Activated CD8-positive, alpha-beta T cell treated with anti-CD3 and anti-CD28 coated beads for 36 hours (primary cell): ENCODE results near the gene SUPT20HL2. TPM values are rescaled to one million over a fixed set of nuclear protein-coding genes. Genes with fewer than 3 reads are reported as not detected.

ENCODE experiments used
- ATAC-seq: fragments of 200-7000 bp; cut with Tn5 transposase; one replicate; pipeline ENCODE4 v1.10.0; 2021; ENCODE audit warnings: mild to moderate bottlenecking, moderate library complexity
- CTCF ChIA-PET: fragments of 350-600 bp; sonication (Branson Sonifier 250); formaldehyde crosslinking; loops from one replicate; lab custom pipeline; 2021; ENCODE audit warnings: antibody characterized with exemption; lab: Charles Lee
- POLR2A ChIA-PET: fragments of 350-600 bp; sonication (Branson Sonifier 250); formaldehyde crosslinking; loops from one replicate; lab custom pipeline; 2021; ENCODE audit warnings: antibody characterized with exemption; lab: Charles Lee
- DNase-seq: peaks from one replicate; pipeline ENCODE4 v3.0.0-alpha.2; 2020
- H3K27ac Mint-ChIP-seq: one replicate; pipeline ENCODE4 v1.8.0; 2021; ENCODE audit warnings: mild to moderate bottlenecking, mixed read lengths
- H3K27me3 Mint-ChIP-seq: one replicate; pipeline ENCODE4 v1.8.0; 2021; ENCODE audit warnings: mixed read lengths
- H3K36me3 Mint-ChIP-seq: one replicate; pipeline ENCODE4 v1.8.0; 2021; ENCODE audit warnings: low read depth, mixed read lengths
- H3K4me1 Mint-ChIP-seq: one replicate; pipeline ENCODE4 v1.8.0; 2021; ENCODE audit warnings: low read depth, mixed read lengths
- H3K4me3 Mint-ChIP-seq: one replicate; pipeline ENCODE4 v1.8.0; 2021; ENCODE audit warnings: mild to moderate bottlenecking, moderate library complexity, mixed read lengths
- H3K9me3 Mint-ChIP-seq: one replicate; pipeline ENCODE4 v1.8.0; 2021; ENCODE audit warnings: mixed read lengths
- CTCF ChIP-seq: fragments of 200-600 bp; IDR thresholded peaks from one replicate; pipeline ENCODE4 v1.8.0; 2022; ENCODE audit warnings: antibody characterized with exemption, mild to moderate bottlenecking
- intact Hi-C: fragments of 100-400 bp; cut with micrococcal nuclease; formaldehyde crosslinking; loops from one replicate; pipeline ENCODE4 v1.10.0; 2022
- total RNA-seq, 2 experiments: library from RNA; stranded (reverse); gene quantifications; one replicate each; pipeline ENCODE4 v1.2.3, GENCODE V29; 2021

The SUPT20HL2 gene
- total RNA-seq, 2 experiments from 2014 or later, result not detected

- no peak overlapping the region for H3K4me3 Mint-ChIP-seq
- no peak for ATAC-seq
- H3K27me3 Mint-ChIP-seq, result peaks cover 2% of the 10 kb centered on the region
- H3K4me1 Mint-ChIP-seq, result peaks cover 3% of the 10 kb centered on the region
- H3K9me3 Mint-ChIP-seq, result no peaks in the 10 kb centered on the region
- H3K36me3 Mint-ChIP-seq, result no peaks in the 10 kb centered on the region
- no peak overlapping the region for H3K27ac Mint-ChIP-seq
- intact Hi-C loops, result no loop called here
- POLR2A ChIA-PET, result no interaction called here
- no peak for TF ChIP-seq CTCF
- DNase-seq, result no peak
- CTCF ChIA-PET, result no interaction called here
Observed at GRCh38 chrX:24268786-24269185, 45.1 kb downstream of the SUPT20HL2 start.

GRCh38 chrX:24266996-24267395, 46.9 kb downstream of the SUPT20HL2 start:
- ChIA-PET CTCF (no interaction called here), POLR2A (no interaction called here)
- intact Hi-C loops, result no loop called here
- peaks cover 2% of the 10 kb centered on the region for H3K27me3 Mint-ChIP-seq
- H3K9me3 Mint-ChIP-seq, result no peaks in the 10 kb centered on the region
- no peak for DNase-seq
- H3K27ac Mint-ChIP-seq, result no peak overlapping the region
- no peak for ATAC-seq
- TF ChIP-seq CTCF, result no peak
- peaks cover 6% of the 10 kb centered on the region for H3K4me1 Mint-ChIP-seq
- no peaks in the 10 kb centered on the region for H3K36me3 Mint-ChIP-seq
- no peak overlapping the region for H3K4me3 Mint-ChIP-seq

- no peak for ATAC-seq
- CTCF ChIA-PET, result no interaction called here
- Mint-ChIP-seq H3K9me3 (no peaks in the 10 kb centered on the region), H3K27me3 (peaks cover 2% of the 10 kb centered on the region), H3K27ac (no peak overlapping the region), H3K4me1 (peaks cover 13% of the 10 kb centered on the region), H3K4me3 (no peak overlapping the region), H3K36me3 (no peaks in the 10 kb centered on the region)
- DNase-seq, result no peak
- POLR2A ChIA-PET, result no interaction called here
- TF ChIP-seq CTCF, result no peak
- intact Hi-C loops, result no loop called here
Observed at GRCh38 chrX:24264383-24264782, 49.5 kb downstream of the SUPT20HL2 start.

GRCh38 chrX:24262309-24262708, 51.6 kb downstream of the SUPT20HL2 start:
- no peak for TF ChIP-seq CTCF
- POLR2A ChIA-PET, result no interaction called here
- H3K36me3 Mint-ChIP-seq, result no peaks in the 10 kb centered on the region

More at GRCh38 chrX:24262309-24262708, 51.6 kb downstream of the SUPT20HL2 start:
- ATAC-seq (no peak), DNase-seq (no peak)
- Mint-ChIP-seq H3K27ac (no peak overlapping the region), H3K9me3 (no peaks in the 10 kb centered on the region), H3K4me3 (no peak overlapping the region), H3K4me1 (peaks cover 13% of the 10 kb centered on the region), H3K27me3 (no peaks in the 10 kb centered on the region)
- intact Hi-C loops, result no loop called here
- CTCF ChIA-PET, result no interaction called here

Other genes starting within 250 kb of the SUPT20HL2 start
- 10 to 100 TPM; 38.8 to 40.4 TPM for gene ZFX, start 164.3 kb downstream of the SUPT20HL2 start, total RNA-seq
- gene SUPT20HL1, start 46.6 kb upstream of the SUPT20HL2 start, total RNA-seq, result not detected
- 10 to 100 TPM; 46.4 to 50.8 TPM for gene PDK3, start 151.2 kb upstream of the SUPT20HL2 start, total RNA-seq